ENCODE results near the gene BEX1.
"Not testable (repeated sequence)": the region's sequence is repeated elsewhere in the genome, so short reads cannot be mapped to it uniquely, and the experiment has no call there.

Gene BEX1

DNA sequence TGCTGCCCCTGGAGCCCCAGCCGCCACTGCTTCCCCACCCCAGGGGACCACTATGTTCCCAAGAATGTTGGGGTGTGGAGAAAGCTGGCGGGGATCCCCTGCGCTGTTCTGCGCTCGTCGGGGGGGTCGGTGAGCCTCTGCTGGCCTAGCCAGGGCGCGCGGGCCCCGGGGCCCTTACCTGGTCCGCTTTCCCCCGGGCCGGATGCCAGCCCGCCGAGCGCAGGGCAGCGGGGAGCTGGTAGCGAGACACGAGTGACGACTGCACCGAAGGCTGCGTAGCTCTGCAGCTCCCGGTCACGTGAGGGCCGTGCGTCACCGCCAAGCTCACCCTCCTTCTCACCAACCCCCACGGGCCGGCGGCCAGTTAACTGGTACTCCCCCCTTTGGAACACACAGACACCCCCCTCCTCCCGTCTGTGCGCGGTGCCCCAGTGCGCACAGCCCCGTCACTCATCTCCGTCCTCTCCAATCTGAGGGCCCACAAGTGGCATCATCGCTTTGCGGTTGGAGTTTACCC is at the start of gene BEX1:
Gene BEX1 (minus strand): TSS at position 254 of the 517 bp plus-strand sequence. CDS start 897 bp downstream, outside the sequence.
- peak; percentile 4 for DNase-seq

- DNase-seq = not testable (repeated sequence)
Observed at GRCh38 chrX:103109497-103109896, 45.5 kb upstream of the BEX1 start.

DNA sequence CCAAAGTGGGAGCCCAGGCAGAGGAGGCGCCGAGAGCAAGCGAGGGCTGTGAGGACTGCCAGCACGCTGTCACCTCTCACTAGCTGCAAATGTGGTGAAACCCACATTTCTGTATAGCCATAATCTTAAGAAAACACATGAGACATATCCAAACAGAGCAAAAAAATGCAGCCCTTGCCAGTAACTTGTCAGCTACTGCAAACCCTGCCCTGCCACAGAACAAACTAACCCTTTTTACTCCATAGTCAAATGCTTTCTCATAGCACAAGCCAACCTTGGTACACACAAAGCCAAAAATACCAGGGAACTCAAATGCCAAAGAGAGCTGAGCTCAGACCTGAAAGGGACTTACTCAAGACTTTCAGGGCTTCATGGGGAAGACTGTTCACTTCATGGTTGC is 43.9 kb upstream of the BEX1 start:
- no peak for DNase-seq

GRCh38 chrX:103107227-103107737 is 43.3 kb upstream of the BEX1 start:
- DNase-seq = not testable (repeated sequence)

DNA sequence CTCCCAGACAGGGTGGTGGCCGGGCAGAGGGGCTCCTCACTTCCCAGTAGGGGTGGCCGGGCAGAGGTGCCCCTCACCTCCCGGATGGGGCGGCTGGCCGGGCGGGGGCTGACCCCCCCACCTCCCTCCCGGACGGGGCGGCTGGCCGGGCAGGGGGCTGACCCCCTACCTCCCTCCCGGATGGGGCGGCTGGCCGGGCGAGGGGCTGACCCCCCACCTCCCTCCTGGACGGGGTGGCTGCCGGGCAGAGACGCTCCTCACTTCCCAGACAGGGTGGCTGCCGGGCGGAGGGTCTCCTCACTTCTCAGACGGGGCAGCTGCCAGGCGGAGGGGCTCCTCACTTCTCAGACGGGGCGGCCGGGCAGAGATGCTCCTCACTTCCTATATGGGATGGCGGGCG is 40.4 kb upstream of the BEX1 start:
- not testable (repeated sequence) for DNase-seq

GRCh38 chrX:103103866-103104265 is 39.9 kb upstream of the BEX1 start:
- not testable (repeated sequence) for DNase-seq

DNA sequence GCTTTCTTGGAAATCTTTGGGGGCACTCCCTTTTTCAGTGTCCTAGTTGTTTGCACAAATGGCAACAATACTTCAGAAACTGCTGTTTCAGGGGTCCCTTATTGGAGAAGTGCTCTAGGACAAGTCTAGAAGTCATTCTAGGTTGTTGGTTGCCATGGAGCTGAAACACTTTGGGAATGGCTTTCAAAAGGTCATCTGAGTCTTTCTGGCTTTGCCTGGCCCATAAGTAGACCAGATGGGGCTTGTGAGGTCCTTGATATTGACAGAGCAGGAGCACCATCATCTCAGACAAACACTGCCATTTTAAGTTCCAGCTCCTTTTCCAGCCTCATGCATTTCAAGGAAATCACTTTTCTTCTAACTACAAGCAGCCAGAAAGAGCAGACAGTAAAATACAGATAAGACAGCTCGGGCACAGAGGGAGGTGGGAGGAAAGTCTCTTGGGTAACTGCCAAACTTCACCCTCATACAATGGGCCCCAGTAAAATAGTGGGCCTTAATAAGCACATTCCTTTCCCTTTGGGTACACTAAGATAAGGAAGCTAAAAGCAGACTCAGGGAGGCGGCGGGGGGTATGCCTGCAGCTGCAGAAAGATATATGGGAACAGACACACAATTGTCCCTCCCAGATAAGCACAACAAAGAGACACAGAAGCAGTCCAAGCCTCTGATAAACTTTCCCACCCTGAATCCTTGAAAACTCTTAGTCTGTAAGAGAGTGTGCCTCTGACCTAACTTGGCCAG is 37.5 kb upstream of the BEX1 start:
- no peak for DNase-seq

DNA sequence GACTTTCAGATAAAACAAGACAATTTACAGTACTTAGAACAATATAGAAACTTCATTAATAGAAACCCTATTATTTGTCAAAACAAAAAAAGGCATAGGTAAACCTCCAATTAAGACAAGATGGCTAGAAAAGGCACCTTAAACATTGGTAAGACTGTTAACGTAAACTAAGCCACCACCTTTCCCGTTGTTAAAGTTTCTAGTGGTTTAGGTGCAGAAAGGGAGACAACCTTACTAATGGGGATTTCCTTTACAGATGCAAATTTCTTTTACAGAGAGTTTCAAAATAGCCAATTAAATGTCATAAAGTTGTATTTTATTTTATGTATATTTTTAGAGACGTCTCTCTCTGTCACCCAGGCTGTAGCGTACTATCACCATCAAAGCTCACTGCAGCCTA is 36.5 kb upstream of the BEX1 start:
- DNase-seq = no peak

GRCh38 chrX:103099691-103100090 is 35.7 kb upstream of the BEX1 start:
- DNase-seq = no peak

DNA sequence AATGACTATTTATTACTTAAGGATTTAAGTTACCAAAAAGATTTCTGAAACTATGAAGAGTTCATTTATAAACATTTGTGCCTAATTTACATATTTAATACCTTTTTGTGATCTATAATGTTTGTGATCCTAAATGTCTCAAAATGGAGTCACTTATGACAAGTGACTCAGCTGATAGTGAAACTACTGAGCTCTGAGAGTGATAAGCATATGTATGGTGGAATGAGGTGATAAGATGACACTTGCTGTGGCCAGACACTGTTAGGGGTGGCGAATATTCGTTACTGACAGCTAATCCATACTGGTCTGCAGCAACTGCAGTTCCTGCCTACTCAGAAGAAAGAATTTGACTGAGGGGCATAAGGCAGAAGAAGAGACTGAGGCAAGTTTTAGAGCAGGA is 34.5 kb upstream of the BEX1 start:
- no peak for DNase-seq

GRCh38 chrX:103092942-103093341 is 29.0 kb upstream of the BEX1 start, which contains the start of gene NXF3:
NXF3 (minus strand) TSS chrX:103093143; CDS start chrX:103093023, 120 bp downstream.
- DNase-seq = no peak

DNA sequence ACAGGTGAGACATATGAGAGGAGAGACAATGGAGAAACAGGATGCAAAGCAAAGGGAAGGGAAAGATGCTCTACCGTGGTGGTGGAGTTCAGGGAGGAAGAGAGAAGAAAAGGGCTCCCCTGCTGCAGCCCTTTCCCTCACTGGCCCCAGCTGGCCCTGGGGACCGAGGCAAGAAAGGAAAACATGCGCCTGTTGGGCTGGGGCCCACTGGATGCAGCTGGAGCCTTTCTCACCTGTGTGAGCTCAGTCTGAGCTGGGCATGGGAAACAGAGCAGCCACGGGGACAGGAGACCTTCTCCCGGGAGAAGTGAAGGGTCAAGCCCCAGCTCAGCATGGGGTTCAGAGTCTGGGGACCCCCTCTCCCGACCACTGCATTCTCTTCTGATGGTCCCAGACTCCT is 17.1 kb upstream of the BEX1 start:
- DNase-seq = no peak

GRCh38 chrX:103073467-103073866 is 9.5 kb upstream of the BEX1 start:
- DNase-seq = no peak

DNA sequence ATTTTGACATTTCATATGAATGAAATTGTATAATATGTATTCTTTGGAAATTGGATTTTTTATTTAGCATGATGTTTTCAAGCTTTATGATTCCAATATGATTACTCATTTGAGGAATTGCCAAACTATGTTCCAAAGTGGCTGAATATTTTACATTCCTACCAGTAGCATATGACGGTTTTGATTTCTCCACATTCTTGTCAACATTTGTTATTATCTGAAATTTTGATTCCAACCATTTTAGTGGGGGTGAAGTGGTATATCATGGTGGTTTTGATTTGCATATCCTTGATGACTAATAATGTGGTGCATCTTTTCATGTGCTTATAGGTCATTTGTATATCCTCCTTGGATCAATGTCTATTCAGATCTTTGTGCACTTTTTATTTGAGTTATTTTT is 2.6 kb upstream of the BEX1 start:
- DNase-seq = no peak

DNA sequence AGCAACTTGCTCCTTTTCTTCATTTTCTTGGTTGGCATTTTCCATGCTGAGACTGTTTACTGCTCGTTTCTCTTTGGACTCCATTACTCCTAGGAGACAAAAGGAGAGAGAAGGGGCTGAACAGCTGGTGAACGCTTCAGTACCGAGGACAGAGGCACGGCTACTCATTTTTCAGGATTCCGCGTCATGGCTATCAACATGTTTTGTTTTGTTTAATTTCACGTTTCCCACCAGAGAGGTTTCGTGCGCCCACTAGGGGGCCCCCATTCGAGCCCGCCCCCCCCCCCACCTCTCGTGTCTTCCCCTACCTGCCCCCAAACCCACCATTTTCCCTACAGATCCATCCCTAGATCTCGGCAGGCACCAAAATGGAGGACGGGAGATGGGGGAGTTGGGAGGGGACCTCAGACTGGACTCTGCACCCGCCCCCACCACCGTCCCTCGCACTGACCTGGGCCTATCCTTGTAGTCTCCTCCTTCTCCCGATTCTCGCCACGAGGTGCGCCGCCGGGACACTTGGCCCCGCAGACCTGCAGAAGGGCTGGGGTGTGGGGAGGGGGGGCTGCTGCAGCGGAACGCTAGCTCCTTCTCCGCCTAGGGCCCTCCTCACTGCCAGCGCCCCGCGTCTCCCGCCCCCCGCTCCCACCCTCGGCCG is 653 bp downstream of the BEX1 start:
- DNase-seq = no peak

GRCh38 chrX:103061486-103061885 is 2.5 kb downstream of the BEX1 start:
- no peak for DNase-seq

DNA sequence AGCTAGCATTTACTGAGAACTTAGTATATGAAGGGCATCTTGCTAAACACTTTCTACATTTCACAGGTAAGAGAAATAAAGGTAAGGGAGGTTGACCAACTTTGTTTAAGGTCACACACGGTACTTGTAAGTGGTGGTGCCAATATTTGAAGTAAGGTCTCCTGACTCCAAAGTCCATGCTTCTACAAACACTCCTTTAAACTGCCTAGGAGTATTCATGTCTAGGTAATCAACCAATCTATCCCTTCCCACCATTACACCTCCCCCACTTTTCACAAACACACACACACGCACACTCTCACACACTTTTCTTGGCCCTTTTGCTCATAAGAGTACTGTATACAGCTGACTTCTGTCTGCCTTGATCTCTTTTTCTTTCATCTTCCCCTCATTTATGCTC is 7.1 kb downstream of the BEX1 start:
- DNase-seq = no peak

- no peak for DNase-seq
Observed at GRCh38 chrX:103052625-103053024, 11.3 kb downstream of the BEX1 start.

GRCh38 chrX:103051260-103051789 is 12.6 kb downstream of the BEX1 start:
- DNase-seq = no peak

- not testable (repeated sequence) for DNase-seq
Observed at GRCh38 chrX:103033371-103033770, 30.6 kb downstream of the BEX1 start.

DNA sequence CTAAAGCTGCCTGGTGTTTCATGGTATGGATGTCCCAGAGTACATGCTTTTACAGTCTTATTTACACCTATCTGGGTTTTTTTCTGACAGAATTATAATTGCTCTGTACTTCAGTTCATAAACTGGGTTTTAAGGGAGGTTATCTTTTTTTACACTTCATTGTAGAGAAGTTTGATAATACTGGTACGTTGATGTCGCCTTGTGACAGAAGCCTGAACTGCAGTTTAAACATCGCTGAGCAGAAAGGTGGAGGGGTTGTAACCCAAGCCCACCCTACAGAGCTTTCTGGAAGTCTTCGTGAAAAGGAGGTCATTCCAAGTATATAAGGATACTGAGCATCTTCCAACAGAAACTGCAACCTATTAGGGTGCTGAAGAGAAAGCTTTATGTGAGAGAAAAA is 46.4 kb downstream of the BEX1 start:
- DNase-seq = no peak

- no peak for DNase-seq
Observed at GRCh38 chrX:103012945-103013344, 51.0 kb downstream of the BEX1 start.
